Endothelial cell of umbilical vein (primary cell): Measurements from ENCODE around the gene RTL10.

Experiments
- EZH2 ChIP-seq: IDR thresholded peaks from 2 replicates; pipeline ENCODE4 v1.6.1; 2012; ENCODE audit warnings: borderline replicate concordance, low read depth, mild to moderate bottlenecking, moderate library complexity, low read length, inconsistent platforms; ENCODE audit not compliant: severe bottlenecking
- POLR2AphosphoS5 ChIP-seq: IDR thresholded peaks from 2 replicates; pipeline ENCODE4 v1.6.1; 2012; ENCODE audit warnings: low read depth, mild to moderate bottlenecking, control low read depth, low read length, moderate library complexity; ENCODE audit not compliant: insufficient read depth

GRCh38 chr22:19868333-19868732 lies 13.7 kb upstream of the RTL10 start:
- TF ChIP-seq POLR2AphosphoS5 = no peak
- TF ChIP-seq EZH2 = no peak
